K562 (cell line): ENCODE results near the gene FAM161B. TPM values are rescaled to one million over a fixed set of nuclear protein-coding genes. Genes with fewer than 3 reads are reported as not detected.
A peak's percentile ranks its signal among the peaks of the same experiment; 100 is the strongest.

Source experiments
- CHD2 ChIP-seq: IDR thresholded peaks from 2 replicates; pipeline ENCODE4 v1.6.1; 2011; ENCODE audit warnings: low read depth, low read length
- CTCF ChIP-seq, 3 experiments: IDR thresholded peaks in 2 of 3; conservative IDR thresholded peaks in 1 of 3; 2 replicates each; pipeline ENCODE4 v1.5.1; 2011 to 2012; ENCODE audit warnings: low read length in 3 of 3, mild to moderate bottlenecking in 3 of 3, control low read depth in 2 of 3, improper control_type of control experiment in 1 of 3, inconsistent platforms in 1 of 3, low read depth in 1 of 3, mixed read lengths in 1 of 3, moderate library complexity in 1 of 3; ENCODE audit not compliant: insufficient read depth in 2 of 3
- HMGXB4 ChIP-seq: sonication (generic); formaldehyde crosslinking; IDR thresholded peaks from 2 replicates; pipeline ENCODE4 v1.8.1; 2023; ENCODE audit warnings: mild to moderate bottlenecking, missing genetic modification reagents
- L3MBTL2 ChIP-seq: fragments of 450-650 bp; IDR thresholded peaks from 2 replicates; pipeline ENCODE4 v1.6.1; 2016; ENCODE audit warnings: mild to moderate bottlenecking, moderate library complexity
- MAZ ChIP-seq, 2 experiments: fragments of 450-650 bp in 1 of 2; sonication (generic) in 1 of 2; formaldehyde crosslinking; IDR thresholded peaks in 1 of 2; conservative IDR thresholded peaks in 1 of 2; 2 replicates each; pipeline versions ENCODE4 v1.4.0 to v1.5.0; 2020; ENCODE audit warnings: mild to moderate bottlenecking in 1 of 2, missing genetic modification reagents in 1 of 2
- MEIS2 ChIP-seq: fragments of 450-650 bp; IDR thresholded peaks from 2 replicates; pipeline ENCODE4 v1.6.1; 2014; ENCODE audit warnings: mild to moderate bottlenecking; ENCODE audit not compliant: partially characterized antibody
- NCOA1 ChIP-seq: fragments of 450-650 bp; IDR thresholded peaks from 2 replicates; pipeline ENCODE4 v1.6.1; 2016; ENCODE audit warnings: low read depth
- PKNOX1 ChIP-seq: fragments of 450-650 bp; IDR thresholded peaks from 2 replicates; pipeline ENCODE4 v1.6.1; 2016
- RAD21 ChIP-seq, 2 experiments: fragments of 250-450 bp in 1 of 2; fragments of 450-650 bp in 1 of 2; sonication (Bioruptor Pico) in 1 of 2; formaldehyde crosslinking in 1 of 2; IDR thresholded peaks in 1 of 2; conservative IDR thresholded peaks in 1 of 2; 2 replicates each; pipeline versions ENCODE4 v1.4.0 to v1.8.0; 2020 to 2022; ENCODE audit warnings: mild to moderate bottlenecking in 2 of 2, moderate library complexity in 1 of 2
- REST ChIP-seq, 2 experiments: fragments of 450-650 bp; formaldehyde crosslinking in 1 of 2; IDR thresholded peaks; 2 replicates each; pipeline versions ENCODE4 v1.4.0 to v1.6.1; 2014 to 2020; ENCODE audit warnings: mild to moderate bottlenecking in 2 of 2, borderline replicate concordance in 1 of 2, low read depth in 1 of 2
- ZBTB7A ChIP-seq: IDR thresholded peaks from 2 replicates; pipeline ENCODE4 v1.6.1; 2011; ENCODE audit warnings: low read depth, mild to moderate bottlenecking, low read length, moderate library complexity, borderline replicate concordance; ENCODE audit not compliant: control insufficient read depth
- polyA plus RNA-seq, 8 experiments: library from polyadenylated mRNA; depleted of rRNA in 4 of 8; stranded (reverse) in 5 of 8; unstranded in 3 of 8; fragments of >200 nt; fragmentation: Nextera tagmentation in 2 of 8; fragmentation: Illumina TruSeq in 1 of 8; extraction: Ambion mirVana in 2 of 8; extraction: Trizol in 1 of 8; gene quantifications; 2 replicates each; pipeline versions ENCODE4 v1.2.1 to v1.2.3, GENCODE V29; 2011 to 2014; ENCODE audit warnings: inconsistent platforms in 1 of 8, missing spikeins in 1 of 8
- total RNA-seq, 7 experiments: library from RNA; depleted of rRNA in 6 of 7; stranded (reverse); fragments of >200 nt in 6 of 7; fragmentation: Illumina TruSeq in 2 of 7; extraction: Trizol in 2 of 7; gene quantifications; 2 replicates each; pipeline versions ENCODE4 v1.2.1 to v1.2.3, GENCODE V29; 2011 to 2021; ENCODE audit warnings: low replicate concordance in 1 of 7

The FAM161B gene
- total and polyA plus RNA-seq, 9 of the 15 experiments (the other 6 are each of a cell fraction or from before 2014, with no cell fraction given) = 0.15 to 1.3 (median 0.84) TPM

- TF ChIP-seq HMGXB4 (CRISPR knock-in tag) (no peak), CTCF (IDR thresholded peaks at IDR 0.05 in 2 of 3, conservative IDR thresholded peaks at IDR 0.05 in 1 of 3; ENCODE audit: insufficient read depth in 2 of 3, low read depth in 1 of 3, low read length in 3 of 3) (peak; percentile 27 to 54 (median 31); a peak in 3 of 6 replicates), NCOA1 (no peak), CHD2 (peak; percentile 80), REST (IDR thresholded peaks at IDR 0.05; ENCODE audit: borderline replicate concordance) (peak; percentile 77), REST (CRISPR knock-in tag; IDR thresholded peaks at IDR 0.05; ENCODE audit: low read depth) (0 out of 2 replicates have a peak, but pooled peaks have one; percentile 15), L3MBTL2 (peak; percentile 72), RAD21 (CRISPR knock-in tag; conservative IDR thresholded peaks at IDR 0.05 in 1 of 2, IDR thresholded peaks at IDR 0.05 in 1 of 2) (no peak; a peak in 1 of 4 replicates), PKNOX1 (peak; percentile 75), MAZ (CRISPR knock-in tag; conservative IDR thresholded peaks at IDR 0.05 in 1 of 2, IDR thresholded peaks at IDR 0.05 in 1 of 2) (peak in 1 of 2 experiments; percentile 56), MEIS2 (peak; percentile 48), ZBTB7A (peak; percentile 73; the same call in 1 of the 2 replicates)
These were observed at the start of gene FAM161B, which contains the start of gene COQ6 (continued) for GRCh38 chr14:73949752-73950734.
